IPS DF 19.7 (cell line): ENCODE data around the gene MAFB.

ENCODE experiments used
- DNase-seq: peaks from one replicate; pipeline ENCODE4 v3.0.0-alpha.2; 2013; ENCODE audit warnings: low read depth, low spot score

Gene MAFB

GRCh38 chr20:40703975-40704530, 15.0 kb upstream of the MAFB start:
- DNase-seq, result no peak

GRCh38 chr20:40702504-40702903, 13.5 kb upstream of the MAFB start:
- no peak for DNase-seq

GRCh38 chr20:40698744-40699143, 9.7 kb upstream of the MAFB start:
- DNase-seq, result no peak

GRCh38 chr20:40698281-40698680, 9.2 kb upstream of the MAFB start:
- DNase-seq, result no peak

- DNase-seq, result no peak
These were observed 8.5 kb upstream of the MAFB start for GRCh38 chr20:40697541-40697940.

- DNase-seq, result no peak
These were observed 6.2 kb upstream of the MAFB start for GRCh38 chr20:40695214-40695613.

GRCh38 chr20:40694246-40694645, 5.2 kb upstream of the MAFB start:
- no peak for DNase-seq

GRCh38 chr20:40692240-40693011, 3.4 kb upstream of the MAFB start:
- no peak for DNase-seq

- DNase-seq, result no peak
These were observed 2.7 kb upstream of the MAFB start for GRCh38 chr20:40691566-40692239.

GRCh38 chr20:40690836-40691565, 2.0 kb upstream of the MAFB start:
- DNase-seq, result no peak

- DNase-seq, result no peak
These were observed 1.2 kb upstream of the MAFB start for GRCh38 chr20:40689943-40690835.

GRCh38 chr20:40688129-40689099, 622 bp downstream of the MAFB start:
- DNase-seq, result no peak

- DNase-seq, result no peak
These were observed 1.5 kb downstream of the MAFB start for GRCh38 chr20:40687384-40688128.

GRCh38 chr20:40686893-40687292, 2.1 kb downstream of the MAFB start:
- no peak for DNase-seq

GRCh38 chr20:40686434-40686882, 2.6 kb downstream of the MAFB start:
- DNase-seq, result no peak

GRCh38 chr20:40685349-40685748, 3.7 kb downstream of the MAFB start:
- no peak for DNase-seq

- no peak for DNase-seq
These were observed 5.2 kb downstream of the MAFB start for GRCh38 chr20:40683894-40684268.

- no peak for DNase-seq
These were observed 5.7 kb downstream of the MAFB start for GRCh38 chr20:40683221-40683893.
